SW 1271 (cell line): Measurements from ENCODE around the gene TIPARP.
"Not testable (repeated sequence)": the region's sequence is repeated elsewhere in the genome, so short reads cannot be mapped to it uniquely, and the experiment has no call there.

Experiments
- DNase-seq, 2 experiments: peaks; one replicate each; lab custom pipeline; 2025; lab: John Stamatoyannopoulos, UW

TIPARP gene

GRCh38 chr3:156648086-156648485, 26.3 kb upstream of the TIPARP start:
- no peak for DNase-seq

- no peak for DNase-seq
These were observed 24.7 kb upstream of the TIPARP start for GRCh38 chr3:156649681-156650080.

GRCh38 chr3:156652661-156653060, 21.7 kb upstream of the TIPARP start:
- DNase-seq = not testable (repeated sequence)

- no peak for DNase-seq
These were observed 19.6 kb upstream of the TIPARP start for GRCh38 chr3:156654834-156655233.

- DNase-seq = no peak
These were observed 18.4 kb upstream of the TIPARP start for GRCh38 chr3:156655819-156656550.

- DNase-seq = no peak
These were observed 16.9 kb upstream of the TIPARP start for GRCh38 chr3:156657440-156657839.

- no peak for DNase-seq
These were observed 16.3 kb upstream of the TIPARP start for GRCh38 chr3:156657862-156658731.

GRCh38 chr3:156658732-156659090, 15.7 kb upstream of the TIPARP start:
- no peak for DNase-seq

- DNase-seq = no peak
These were observed 15.1 kb upstream of the TIPARP start for GRCh38 chr3:156659260-156659659.

GRCh38 chr3:156661155-156661554, 13.2 kb upstream of the TIPARP start:
- no peak for DNase-seq

GRCh38 chr3:156664011-156664830, 10.2 kb upstream of the TIPARP start:
- no peak for DNase-seq

GRCh38 chr3:156664831-156665178, 9.6 kb upstream of the TIPARP start:
- no peak for DNase-seq

GRCh38 chr3:156665291-156665690, 9.1 kb upstream of the TIPARP start:
- no peak for DNase-seq

GRCh38 chr3:156666073-156666472, 8.3 kb upstream of the TIPARP start:
- no peak for DNase-seq

GRCh38 chr3:156668073-156668763, 6.2 kb upstream of the TIPARP start:
- no peak for DNase-seq

- DNase-seq = no peak
These were observed 4.3 kb upstream of the TIPARP start for GRCh38 chr3:156670077-156670476.

- DNase-seq = no peak
These were observed 3.7 kb upstream of the TIPARP start for GRCh38 chr3:156670652-156671051.

GRCh38 chr3:156673732-156674045, 701 bp upstream of the TIPARP start:
- DNase-seq = no peak

- DNase-seq = no peak
These were observed 780 bp downstream of the TIPARP start for GRCh38 chr3:156674911-156675829.

GRCh38 chr3:156675830-156676767, 1.7 kb downstream of the TIPARP start:
- peak; percentile 44 to 81 for DNase-seq
